COLO829 (cell line): ENCODE data around the gene IQUB.
"Not testable (repeated sequence)": the region's sequence is repeated elsewhere in the genome, so short reads cannot be mapped to it uniquely, and the experiment has no call there.

Experiments used
- DNase-seq: peaks from one replicate; pipeline ENCODE4 v3.0.0; 2012; ENCODE audit warnings: low spot score

The IQUB gene

GRCh38 chr7:123492485-123492884 is 41.9 kb downstream of the IQUB start:
- no peak for DNase-seq

- DNase-seq: no peak
Observed at GRCh38 chr7:123485721-123486120, 48.7 kb downstream of the IQUB start.

DNA sequence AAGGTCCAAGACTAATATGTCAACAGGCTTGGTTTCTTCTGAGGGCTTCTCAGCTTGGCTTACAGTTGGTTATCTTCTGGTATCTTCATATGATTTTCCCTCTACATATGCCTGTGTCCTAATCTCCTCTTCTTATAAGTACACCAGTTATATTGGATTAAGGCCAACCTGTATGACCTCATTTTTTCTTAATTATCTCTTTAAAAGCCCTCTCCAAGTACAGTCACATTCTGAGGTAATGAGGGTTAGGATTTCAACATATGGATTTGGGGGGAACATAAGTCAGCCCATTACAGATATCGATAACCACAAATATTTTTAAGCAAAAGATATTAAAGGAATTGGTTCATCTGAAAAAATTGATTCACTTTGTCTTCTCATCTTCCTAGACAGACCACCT is 49.2 kb downstream of the IQUB start:
- DNase-seq: no peak

GRCh38 chr7:123484199-123484598 is 50.2 kb downstream of the IQUB start:
- DNase-seq: no peak

DNA sequence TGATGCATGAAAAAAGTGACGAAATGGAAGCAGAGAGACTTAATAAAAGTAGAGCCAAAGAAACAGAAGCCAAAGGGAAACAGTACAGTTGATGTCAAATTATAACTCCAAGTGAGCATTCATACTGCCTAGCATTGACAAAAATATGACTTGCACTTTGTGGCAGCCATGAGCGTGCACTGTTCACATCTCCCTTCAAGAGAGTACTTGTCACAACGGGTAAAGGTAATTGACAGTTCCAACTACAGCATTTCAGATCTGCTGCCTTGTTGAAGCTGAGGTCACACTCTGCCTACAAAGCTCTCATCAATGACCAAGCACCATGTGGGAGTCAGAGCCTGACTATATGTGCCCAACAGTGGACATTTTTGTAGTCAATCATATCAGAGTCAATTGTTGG is 54.3 kb downstream of the IQUB start:
- no peak for DNase-seq

GRCh38 chr7:123478056-123478455 is 56.3 kb downstream of the IQUB start:
- DNase-seq: not testable (repeated sequence)

DNA sequence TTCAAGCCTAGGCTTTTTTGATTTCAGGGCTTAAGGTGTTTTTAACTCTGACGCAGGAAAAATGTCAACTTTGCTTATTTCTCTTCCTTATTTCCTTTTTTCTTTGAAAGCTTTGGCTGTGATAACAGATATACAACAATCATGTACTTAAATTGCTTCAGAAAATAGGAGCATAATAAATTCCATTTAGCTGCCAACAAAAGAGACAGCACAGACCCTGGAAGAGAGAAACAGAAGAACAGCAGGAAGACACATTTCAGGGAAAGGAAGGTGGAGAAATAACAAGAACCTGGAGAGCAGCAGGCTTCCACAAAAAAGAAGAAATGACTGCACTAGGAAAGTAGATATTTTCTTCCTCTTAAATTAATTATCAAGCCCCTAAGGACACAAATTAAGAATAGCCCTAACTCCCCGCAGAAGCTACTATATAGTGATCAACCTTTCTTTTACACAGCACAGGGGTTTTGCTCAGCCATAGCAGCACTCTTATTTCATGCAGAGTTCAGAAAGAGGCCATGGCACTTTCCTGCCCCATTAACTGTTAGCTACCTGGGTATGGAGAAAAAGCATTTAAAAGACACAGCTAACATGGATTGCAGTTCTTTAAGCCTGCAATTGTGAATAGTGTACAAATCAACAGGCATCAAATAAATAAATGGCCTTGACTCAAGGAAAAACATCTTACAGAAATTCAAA is 61.5 kb downstream of the IQUB start:
- no peak for DNase-seq

DNA sequence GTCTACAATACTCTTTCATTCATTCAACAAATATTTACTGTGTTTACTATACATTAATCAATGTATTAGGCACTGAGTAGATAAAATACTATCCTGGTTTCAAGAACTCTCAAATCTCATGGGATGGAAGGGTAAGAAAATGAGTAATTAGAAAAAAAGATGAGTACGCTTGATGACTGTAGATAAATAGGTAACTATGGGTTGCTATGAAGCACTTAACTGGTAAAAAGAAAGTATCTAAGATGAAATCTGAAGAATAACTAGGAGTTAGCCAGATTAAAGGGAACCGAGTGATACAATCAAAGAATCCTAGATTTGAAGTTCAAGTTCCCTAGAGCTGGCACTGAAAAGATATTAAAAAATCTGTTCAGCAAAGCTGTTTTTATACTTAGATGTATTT is 62.1 kb downstream of the IQUB start:
- no peak for DNase-seq

DNA sequence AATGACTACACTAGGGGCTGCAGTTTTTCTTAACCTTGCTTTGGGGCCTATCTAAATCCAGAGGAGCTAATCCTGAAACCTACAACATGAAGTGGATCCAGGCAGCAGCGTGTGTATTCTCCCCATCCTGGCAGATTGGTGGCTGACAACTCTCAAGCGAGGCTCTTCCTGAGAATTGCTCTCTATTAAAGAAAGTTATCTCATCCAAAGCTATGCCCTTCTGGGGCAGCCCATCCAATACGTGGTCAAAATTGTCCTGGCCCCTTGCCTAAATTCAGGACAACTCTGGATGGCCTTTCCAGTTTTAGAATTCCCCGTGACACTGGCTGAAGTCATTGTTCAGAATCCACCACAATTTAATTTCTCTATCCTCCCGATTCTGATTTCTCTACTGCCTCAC is 66.1 kb downstream of the IQUB start:
- no peak for DNase-seq

DNA sequence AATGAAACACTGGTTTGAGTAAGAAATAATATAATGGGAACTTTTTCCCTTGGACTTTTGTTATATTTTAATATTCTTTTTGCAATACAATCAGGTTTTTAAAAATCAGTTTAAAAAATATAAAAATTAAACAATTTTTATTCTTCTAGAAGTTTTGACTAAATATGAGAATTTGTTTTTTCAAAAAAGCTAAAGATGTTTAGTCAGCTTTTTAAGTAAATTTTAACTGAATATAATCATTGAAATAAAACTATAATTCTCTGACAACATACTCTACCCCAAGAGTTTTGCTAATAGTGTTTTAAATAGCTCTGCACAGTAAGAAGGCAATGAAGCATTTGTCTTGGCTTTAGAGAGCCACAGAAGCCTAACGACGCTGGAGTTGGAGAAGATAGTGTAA is 70.5 kb downstream of the IQUB start:
- DNase-seq: no peak

- no peak for DNase-seq
Observed at GRCh38 chr7:123460616-123461015, 73.8 kb downstream of the IQUB start.

- no peak for DNase-seq
Observed at GRCh38 chr7:123455965-123456470, 78.4 kb downstream of the IQUB start.

DNA sequence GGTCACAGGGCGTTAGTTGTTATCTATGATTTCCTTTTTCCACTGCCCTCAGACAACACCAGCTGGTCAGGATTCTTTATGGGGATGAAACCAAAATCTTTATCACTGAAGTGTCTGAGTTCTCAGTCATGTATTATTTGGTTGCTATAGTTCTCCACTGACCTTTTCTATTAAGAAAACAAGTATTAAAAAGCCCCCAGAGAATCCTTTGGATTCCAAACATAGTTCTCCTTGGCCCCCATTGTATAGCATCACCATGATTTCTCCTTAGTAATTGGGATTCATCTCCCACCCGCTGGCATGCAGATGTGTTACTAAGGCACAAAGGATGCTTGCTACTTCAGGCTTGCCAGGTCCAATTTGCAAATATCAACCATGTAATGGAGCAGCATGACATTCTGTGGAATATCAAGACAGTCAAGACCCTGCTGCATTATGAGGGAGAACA is 94.3 kb downstream of the IQUB start:
- no peak for DNase-seq

- DNase-seq: no peak
Observed at GRCh38 chr7:123439191-123439590, 95.2 kb downstream of the IQUB start.

DNA sequence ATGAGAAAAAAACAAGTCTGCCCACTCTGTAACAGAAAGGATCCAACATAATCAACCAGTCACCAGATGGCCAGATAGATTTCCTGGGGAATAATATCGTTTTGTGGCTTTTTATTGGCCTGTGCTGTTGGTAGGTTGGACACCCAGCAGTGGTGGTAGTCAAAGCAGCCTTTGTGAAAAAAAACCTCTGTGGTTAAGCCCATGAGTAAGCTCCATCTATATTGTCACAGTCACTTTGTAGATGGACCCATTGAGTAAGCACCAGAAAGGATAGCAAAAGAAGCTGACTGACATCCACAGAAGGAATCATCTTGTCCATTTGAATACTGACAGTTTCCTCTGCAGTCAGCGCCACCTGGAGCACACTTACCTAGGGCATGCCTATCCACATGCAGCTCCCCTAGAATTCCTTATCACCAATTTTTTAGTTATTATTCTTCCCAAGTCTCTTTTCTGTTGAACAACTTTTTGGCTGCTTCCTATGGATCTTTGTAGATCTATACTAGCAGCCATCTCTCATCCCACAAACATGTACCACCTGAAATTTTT is 96.9 kb downstream of the IQUB start:
- peak; percentile 72 for DNase-seq

GRCh38 chr7:123435080-123435700 is 99.2 kb downstream of the IQUB start:
- no peak for DNase-seq

DNA sequence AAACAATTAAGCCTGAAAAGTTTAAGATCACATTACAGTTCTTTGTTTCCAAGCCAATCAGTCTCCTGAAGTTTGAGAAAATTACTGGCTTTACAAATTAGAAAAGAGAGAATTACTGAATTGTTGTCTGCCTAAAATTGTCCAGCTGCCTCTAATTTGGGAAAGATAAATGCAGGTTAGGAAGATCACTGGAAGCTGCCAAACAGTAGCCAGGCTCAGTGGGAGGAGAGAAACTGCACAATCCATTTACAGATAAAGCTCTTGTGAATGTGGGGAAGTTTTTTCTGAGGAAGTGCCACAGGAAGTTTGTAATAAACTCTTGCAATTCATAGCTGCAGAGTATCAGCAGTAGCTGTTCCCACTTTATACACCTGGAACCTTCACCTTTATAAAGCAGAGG is 100.7 kb downstream of the IQUB start:
- no peak for DNase-seq

GRCh38 chr7:123432601-123433000 is 101.8 kb downstream of the IQUB start:
- DNase-seq: no peak

- DNase-seq: no peak
Observed at GRCh38 chr7:123431075-123431614, 103.2 kb downstream of the IQUB start.

DNA sequence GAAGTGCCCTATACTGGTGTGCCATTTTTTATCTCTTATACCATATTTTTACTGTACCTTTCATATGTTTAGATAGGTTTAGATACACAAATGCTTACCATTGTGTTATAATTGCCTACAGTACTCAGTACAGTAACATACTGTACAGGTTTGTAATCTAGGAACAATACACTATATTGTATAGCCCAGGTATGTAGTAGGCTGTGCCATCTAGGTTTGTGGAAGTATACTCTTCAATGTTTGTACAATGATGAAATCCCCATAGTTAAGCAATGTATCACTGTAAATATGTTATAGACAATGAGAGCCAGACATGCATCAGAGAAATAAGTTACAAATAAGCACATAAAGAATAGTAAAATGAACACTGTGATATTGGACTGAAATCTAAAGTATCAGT is 109.1 kb downstream of the IQUB start:
- no peak for DNase-seq

- DNase-seq: no peak
Observed at GRCh38 chr7:123424463-123424862, 109.9 kb downstream of the IQUB start.

- no peak for DNase-seq
Observed at GRCh38 chr7:123423622-123424021, 110.8 kb downstream of the IQUB start.

- no peak for DNase-seq
Observed at GRCh38 chr7:123417580-123417979, 116.8 kb downstream of the IQUB start.
